H9 (cell line): ENCODE data around the gene KCTD2. TPM values are rescaled to one million over a fixed set of nuclear protein-coding genes. Genes with fewer than 3 reads are reported as not detected.

Experiments
- DNase-seq: peaks from one replicate; pipeline ENCODE4 v3.0.0-alpha.2; 2017
- H2AFZ ChIP-seq: one replicate; pipeline ENCODE4 v1.6.1; 2013; ENCODE audit warnings: mild to moderate bottlenecking, low read length, control low read depth, moderate library complexity
- H2AK5ac ChIP-seq: 2 replicates; pipeline ENCODE4 v1.6.1; 2013; ENCODE audit warnings: low read length, control low read depth, mixed read lengths; ENCODE audit not compliant: insufficient read length
- H2BK120ac ChIP-seq: one replicate; pipeline ENCODE4 v1.6.1; 2013; ENCODE audit warnings: low read depth, mild to moderate bottlenecking, low read length, control low read depth, inconsistent platforms; ENCODE audit not compliant: poor library complexity, severe bottlenecking
- H2BK12ac ChIP-seq: 2 replicates; pipeline ENCODE4 v1.6.1; 2013; ENCODE audit warnings: low read length, control low read depth, mixed read lengths, low read depth; ENCODE audit not compliant: insufficient read length
- H2BK15ac ChIP-seq: 2 replicates; pipeline ENCODE4 v1.6.1; 2013; ENCODE audit warnings: low read depth, low read length, control low read depth
- H2BK20ac ChIP-seq: one replicate; pipeline ENCODE4 v1.6.1; 2013; ENCODE audit warnings: low read depth, mild to moderate bottlenecking, low read length, control low read depth, inconsistent platforms; ENCODE audit not compliant: poor library complexity, severe bottlenecking
- H2BK5ac ChIP-seq: 2 replicates; pipeline ENCODE4 v1.6.1; 2013; ENCODE audit warnings: low read length, control low read depth, mixed read lengths; ENCODE audit not compliant: insufficient read length
- H3K14ac ChIP-seq: 2 replicates; pipeline ENCODE4 v1.6.1; 2013; ENCODE audit warnings: low read length, control low read depth; ENCODE audit not compliant: insufficient read depth
- H3K18ac ChIP-seq: 2 replicates; pipeline ENCODE4 v1.6.1; 2013; ENCODE audit warnings: low read depth, mild to moderate bottlenecking, mixed read lengths, low read length, control low read depth; ENCODE audit not compliant: insufficient read length
- H3K23ac ChIP-seq: 2 replicates; pipeline ENCODE4 v1.6.1; 2013; ENCODE audit warnings: low read length, control low read depth, mixed read lengths, low read depth; ENCODE audit not compliant: insufficient read length
- H3K23me2 ChIP-seq: 2 replicates; pipeline ENCODE4 v1.6.1; 2013; ENCODE audit warnings: low read depth, mild to moderate bottlenecking, mixed read lengths, low read length, control low read depth; ENCODE audit not compliant: insufficient read length, poor library complexity, severe bottlenecking
- H3K27ac ChIP-seq: 2 replicates; pipeline ENCODE4 v1.5.1; 2013; ENCODE audit warnings: low read length, control low read depth, mixed read lengths, low read depth; ENCODE audit not compliant: insufficient read length
- H3K27me3 ChIP-seq: 2 replicates; pipeline ENCODE4 v1.6.1; 2013; ENCODE audit warnings: low read length, control low read depth, inconsistent platforms; ENCODE audit not compliant: insufficient read depth
- H3K4ac ChIP-seq: 2 replicates; pipeline ENCODE4 v1.6.1; 2013; ENCODE audit warnings: low read depth, mild to moderate bottlenecking, control low read depth, inconsistent platforms, low read length, moderate library complexity
- H3K4me1 ChIP-seq: 2 replicates; pipeline ENCODE4 v1.6.1; 2013; ENCODE audit warnings: low read length, control low read depth, inconsistent platforms; ENCODE audit not compliant: insufficient read depth
- H3K4me2 ChIP-seq: 2 replicates; pipeline ENCODE4 v1.6.1; 2013; ENCODE audit warnings: low read length, control low read depth, mixed read lengths; ENCODE audit not compliant: insufficient read length, insufficient read depth
- H3K56ac ChIP-seq: 2 replicates; pipeline ENCODE4 v1.6.1; 2013; ENCODE audit warnings: low read depth, mild to moderate bottlenecking, mixed read lengths, low read length, control low read depth; ENCODE audit not compliant: insufficient read length
- H3K79me1 ChIP-seq: 2 replicates; pipeline ENCODE4 v1.6.1; 2013; ENCODE audit warnings: low read depth, mild to moderate bottlenecking, moderate library complexity, low read length, control low read depth, inconsistent platforms; ENCODE audit not compliant: insufficient read depth, poor library complexity, severe bottlenecking
- H3K79me2 ChIP-seq: 2 replicates; pipeline ENCODE4 v1.6.1; 2013; ENCODE audit warnings: low read length, control low read depth, inconsistent platforms; ENCODE audit not compliant: insufficient read depth
- H3K9ac ChIP-seq: 2 replicates; pipeline ENCODE4 v1.6.1; 2013; ENCODE audit warnings: low read length, control low read depth, mixed read lengths; ENCODE audit not compliant: insufficient read length; ENCODE audit errors: extremely low read depth
- H3K9me3 ChIP-seq: one replicate; pipeline ENCODE4 v1.6.1; 2013; ENCODE audit warnings: low read depth, low read length, inconsistent platforms; ENCODE audit not compliant: control insufficient read depth
- H3T11ph ChIP-seq: one replicate; pipeline ENCODE4 v1.6.1; 2013; ENCODE audit warnings: mild to moderate bottlenecking, low read length, control low read depth, inconsistent platforms
- H4K20me1 ChIP-seq: one replicate; pipeline ENCODE4 v1.6.1; 2013; ENCODE audit not compliant: control insufficient read depth, insufficient read length, insufficient read depth
- H4K5ac ChIP-seq: 2 replicates; pipeline ENCODE4 v1.6.1; 2013; ENCODE audit warnings: low read depth, mild to moderate bottlenecking, mixed read lengths, low read length, control low read depth; ENCODE audit not compliant: insufficient read length
- H4K8ac ChIP-seq: replicated peaks from 2 replicates; pipeline ENCODE4 v1.6.1; 2013; ENCODE audit warnings: low read length, control low read depth, mixed read lengths, low read depth; ENCODE audit not compliant: insufficient read length
- H4K91ac ChIP-seq: 2 replicates; pipeline ENCODE4 v1.6.1; 2013; ENCODE audit warnings: low read depth, mild to moderate bottlenecking, moderate library complexity, mixed read lengths, low read length, control low read depth; ENCODE audit not compliant: insufficient read length
- H3K27ac Mint-ChIP-seq, 3 experiments: 2 replicates in 2 of 3; 3 replicates in 1 of 3; pipeline ENCODE4 v1.8.0; 2020 to 2021; ENCODE audit warnings: mixed read lengths in 3 of 3, mild to moderate bottlenecking in 1 of 3, moderate library complexity in 1 of 3
- H3K27me3 Mint-ChIP-seq: 2 replicates; pipeline ENCODE4 v1.8.0; 2021; ENCODE audit warnings: low read depth, mild to moderate bottlenecking, moderate library complexity, mixed read lengths
- H3K36me3 Mint-ChIP-seq, 3 experiments: 2 replicates in 2 of 3; 3 replicates in 1 of 3; pipeline ENCODE4 v1.8.0; 2020 to 2021; ENCODE audit warnings: low read depth in 3 of 3, mixed read lengths in 3 of 3; ENCODE audit not compliant: insufficient read depth in 1 of 3
- H3K4me1 Mint-ChIP-seq, 2 experiments: 2 replicates each; pipeline ENCODE4 v1.8.0; 2020; ENCODE audit warnings: mixed read lengths in 2 of 2
- H3K4me3 Mint-ChIP-seq, 2 experiments: 2 replicates in 1 of 2; 3 replicates in 1 of 2; pipeline ENCODE4 v1.8.0; 2020 to 2021; ENCODE audit warnings: mild to moderate bottlenecking in 2 of 2, mixed read lengths in 2 of 2, moderate library complexity in 1 of 2
- H3K9me3 Mint-ChIP-seq, 2 experiments: 2 replicates in 1 of 2; 3 replicates in 1 of 2; pipeline ENCODE4 v1.8.0; 2020; ENCODE audit warnings: mild to moderate bottlenecking in 2 of 2, mixed read lengths in 2 of 2, moderate library complexity in 1 of 2
- CTCF ChIP-seq: fragments of 200-600 bp; sonication (generic); conservative IDR thresholded peaks from 3 replicates; pipeline ENCODE4 v1.8.0; 2021; ENCODE audit warnings: antibody characterized with exemption, mild to moderate bottlenecking
- WGBS: extraction: QIAGEN DNeasy Blood & Tissue Kit; methylation state at CpG from one replicate; pipeline ENCODE4 v1.1.7; 2013; ENCODE audit warnings: missing lambda C conversion rate, low lambda C conversion rate, mixed read lengths; ENCODE audit not compliant: insufficient read length; ENCODE audit errors: extremely low coverage; 5-methylcytosine and 5-hydroxymethylcytosine counted together
- total RNA-seq: library from RNA; stranded (reverse); gene quantifications from 2 replicates; pipeline ENCODE4 v1.2.1, GENCODE V29; 2021

The KCTD2 gene
- total RNA-seq, 1 experiment from 2014 or later: 40.1 TPM

GRCh38 chr17:75059369-75060345, 12.6 kb downstream of the KCTD2 start:
- H3K18ac ChIP-seq: no peak overlapping the region
- no peak overlapping the region for H2BK5ac ChIP-seq
- no peaks in the 10 kb centered on the region for H3K9me3 ChIP-seq
- H3K23me2 ChIP-seq: no peaks in the 10 kb centered on the region
- H3K23ac ChIP-seq: no peak overlapping the region
- no peak overlapping the region for H4K91ac ChIP-seq
- H3K27me3 ChIP-seq: no peaks in the 10 kb centered on the region
- H4K20me1 ChIP-seq: no peaks in the 10 kb centered on the region
- H3T11ph ChIP-seq: no peak overlapping the region
- no peak overlapping the region for H3K14ac ChIP-seq
- H2AK5ac ChIP-seq: no peak overlapping the region
- Mint-ChIP-seq H3K27ac (peak overlapping the region in 2 of 3 experiments; percentile 8 to 82; a peak in 3 of 7 replicates), H3K9me3 (no peaks in the 10 kb centered on the region), H3K4me1 (peaks cover 0 to 2% of the 10 kb centered on the region in 2 experiments; a peak in 1 of 4 replicates), H3K36me3 (peaks cover 45 to 74% (median 72%) of the 10 kb centered on the region in 3 experiments), H3K4me3 (no peak overlapping the region), H3K27me3 (no peaks in the 10 kb centered on the region; the same call in none of the 2 replicates)
- H3K4me2 ChIP-seq: no peak overlapping the region
- no peak overlapping the region for H4K5ac ChIP-seq
- H3K4me1 ChIP-seq: no peaks in the 10 kb centered on the region
- no peak overlapping the region for H2BK15ac ChIP-seq
- no peak overlapping the region for H3K27ac ChIP-seq
- H3K4ac ChIP-seq: no peak overlapping the region
- no peak overlapping the region for H2AFZ ChIP-seq
- H3K79me1 ChIP-seq: no peaks in the 10 kb centered on the region
- H4K8ac ChIP-seq: no peak overlapping the region
- no peak for DNase-seq
- no peak overlapping the region for H2BK120ac ChIP-seq
- H2BK20ac ChIP-seq: no peak overlapping the region
- no peak overlapping the region for H2BK12ac ChIP-seq
- no peaks in the 10 kb centered on the region; the same call in 1 of the 2 replicates for H3K79me2 ChIP-seq
- peak; percentile 42; the same call in 1 of the 3 replicates for TF ChIP-seq CTCF
- H3K56ac ChIP-seq: no peak overlapping the region
- no peak overlapping the region for H3K9ac ChIP-seq
- no CpG with 5 or more reads among the region's 25 CpGs for WGBS
